Activated T-cell treated with anti-CD3 and anti-CD28 coated beads, Interleukin-2, amount 50 U/mL, for 1 hour (primary cell): ENCODE measurements around the gene CLEC17A.
"Not testable (repeated sequence)": the region's sequence is repeated elsewhere in the genome, so short reads cannot be mapped to it uniquely, and the experiment has no call there.

Experiments used
- DNase-seq: peaks from one replicate; pipeline ENCODE4 v3.0.0-alpha.2; 2020

The CLEC17A gene, protein sequence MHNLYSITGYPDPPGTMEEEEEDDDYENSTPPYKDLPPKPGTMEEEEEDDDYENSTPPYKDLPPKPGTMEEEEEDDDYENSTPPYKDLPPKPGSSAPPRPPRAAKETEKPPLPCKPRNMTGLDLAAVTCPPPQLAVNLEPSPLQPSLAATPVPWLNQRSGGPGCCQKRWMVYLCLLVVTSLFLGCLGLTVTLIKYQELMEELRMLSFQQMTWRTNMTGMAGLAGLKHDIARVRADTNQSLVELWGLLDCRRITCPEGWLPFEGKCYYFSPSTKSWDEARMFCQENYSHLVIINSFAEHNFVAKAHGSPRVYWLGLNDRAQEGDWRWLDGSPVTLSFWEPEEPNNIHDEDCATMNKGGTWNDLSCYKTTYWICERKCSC

GRCh38 chr19:14582894-14583340 lies at the start of gene CLEC17A:
TSS of gene CLEC17A (plus strand) at chr19:14583084. CDS start at chr19:14583161, 77 bp downstream.
- no peak for DNase-seq

- DNase-seq, result no peak
Measured at GRCh38 chr19:14533450-14533849, 49.4 kb upstream of the CLEC17A start.

DNA sequence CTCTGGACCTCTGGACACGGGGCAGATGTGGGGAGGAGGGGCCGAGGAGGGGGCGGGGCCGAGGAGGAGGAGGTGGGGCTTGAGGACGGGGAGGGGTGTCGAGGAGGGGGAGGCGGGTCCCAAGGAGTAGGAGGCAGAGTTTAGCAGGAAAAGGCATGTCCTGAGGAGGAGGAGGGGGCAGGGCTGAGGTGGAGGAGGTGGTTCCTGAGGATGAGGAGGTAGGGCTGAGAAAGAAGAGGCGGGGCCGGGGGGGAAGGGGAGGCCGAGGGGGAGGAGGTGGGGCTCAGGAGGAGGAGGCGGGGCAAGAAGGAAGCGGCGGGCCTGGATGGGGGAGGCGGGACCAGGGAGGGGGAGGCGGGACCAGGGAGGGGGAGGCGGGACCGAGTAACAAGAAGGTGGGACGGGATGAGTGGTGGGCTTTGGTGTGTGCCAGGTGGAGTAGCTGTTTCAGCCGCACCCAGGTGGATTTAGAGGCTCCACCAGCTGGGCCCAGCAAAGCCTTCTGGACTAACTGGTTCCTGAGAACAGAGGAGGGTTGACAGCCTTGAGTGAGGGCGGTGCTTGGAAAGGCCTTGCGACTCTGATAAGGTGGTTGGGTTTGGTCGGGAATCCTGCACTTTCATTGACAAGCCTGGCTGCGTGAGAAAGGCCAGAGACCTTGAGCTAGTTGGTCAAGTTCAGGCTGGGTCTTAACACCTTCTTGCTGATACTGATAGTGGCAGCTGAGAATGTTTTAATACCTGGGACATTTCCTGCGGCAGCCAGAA lies 45.8 kb upstream of the CLEC17A start:
- peak; percentile 45 for DNase-seq

- no peak for DNase-seq
Measured at GRCh38 chr19:14540741-14541525, 42.0 kb upstream of the CLEC17A start.

DNA sequence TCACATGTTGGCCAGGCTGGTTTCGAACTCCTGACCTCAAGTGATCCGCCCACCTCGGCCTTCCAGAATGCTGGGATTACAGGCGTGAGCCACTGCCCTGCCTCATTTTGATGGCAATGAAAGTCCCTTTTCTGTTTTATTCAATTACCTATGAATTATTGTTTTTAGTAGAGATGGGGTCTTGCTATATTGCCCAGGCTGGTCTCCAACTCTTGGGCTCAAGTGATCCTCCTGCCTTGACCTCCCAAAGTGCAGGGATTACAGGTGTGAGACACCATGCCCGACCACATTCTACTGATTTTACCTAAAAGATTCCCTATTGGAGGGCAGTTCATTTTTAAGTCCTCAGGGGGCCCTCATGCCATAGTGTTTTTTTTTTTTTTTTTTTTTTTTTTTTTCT lies 40.9 kb upstream of the CLEC17A start:
- not testable (repeated sequence) for DNase-seq

DNA sequence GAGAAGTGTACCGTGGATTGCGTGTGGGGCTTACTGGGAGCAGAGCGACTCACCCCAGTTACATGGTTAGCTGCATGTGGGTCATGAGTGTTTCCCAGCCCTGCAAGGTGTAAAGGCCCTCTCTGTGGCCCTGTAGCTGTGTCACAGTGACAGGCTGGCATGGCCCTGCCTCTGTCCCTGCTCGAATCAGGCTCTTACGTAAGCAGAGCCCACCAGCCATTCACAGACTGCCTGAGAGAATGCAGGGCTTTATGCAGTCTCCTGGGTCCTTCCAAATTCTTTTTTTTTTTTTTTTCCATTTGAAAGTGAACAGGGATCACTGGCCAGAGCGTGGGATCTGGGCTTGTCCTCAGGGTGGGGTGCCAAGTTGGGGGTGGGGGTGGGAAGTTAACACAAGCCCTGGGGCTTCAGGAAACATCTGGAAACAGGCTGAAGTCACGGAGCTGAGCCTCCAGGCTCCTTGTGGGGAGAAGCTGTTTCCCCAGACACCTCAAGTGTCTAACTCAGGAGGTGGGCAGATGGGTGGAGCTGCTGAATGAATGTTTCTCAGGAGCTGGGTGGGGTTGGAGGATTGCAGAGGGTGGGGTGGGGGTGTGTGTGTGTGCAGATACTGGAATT lies 40.1 kb upstream of the CLEC17A start:
- DNase-seq, result no peak

DNA sequence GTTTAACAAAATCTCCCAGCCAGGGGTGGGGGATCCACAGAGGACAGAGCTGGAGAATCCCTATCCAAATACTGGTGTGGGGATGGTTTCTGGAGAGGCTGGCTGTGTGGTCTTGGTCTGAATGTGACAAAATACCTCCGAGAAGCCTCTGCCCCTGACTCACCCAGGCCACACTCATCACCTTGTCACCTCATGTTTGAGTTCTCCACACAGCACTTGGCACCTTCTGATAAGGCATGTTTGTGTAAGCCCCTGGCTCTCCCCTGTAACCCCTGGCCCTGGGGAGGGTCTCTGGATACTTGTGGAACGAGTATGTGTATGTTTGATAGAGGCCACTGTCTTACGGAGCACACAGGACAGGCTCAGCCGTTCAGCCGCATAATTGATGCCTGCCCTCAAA lies 38.8 kb upstream of the CLEC17A start:
- DNase-seq, result no peak

DNA sequence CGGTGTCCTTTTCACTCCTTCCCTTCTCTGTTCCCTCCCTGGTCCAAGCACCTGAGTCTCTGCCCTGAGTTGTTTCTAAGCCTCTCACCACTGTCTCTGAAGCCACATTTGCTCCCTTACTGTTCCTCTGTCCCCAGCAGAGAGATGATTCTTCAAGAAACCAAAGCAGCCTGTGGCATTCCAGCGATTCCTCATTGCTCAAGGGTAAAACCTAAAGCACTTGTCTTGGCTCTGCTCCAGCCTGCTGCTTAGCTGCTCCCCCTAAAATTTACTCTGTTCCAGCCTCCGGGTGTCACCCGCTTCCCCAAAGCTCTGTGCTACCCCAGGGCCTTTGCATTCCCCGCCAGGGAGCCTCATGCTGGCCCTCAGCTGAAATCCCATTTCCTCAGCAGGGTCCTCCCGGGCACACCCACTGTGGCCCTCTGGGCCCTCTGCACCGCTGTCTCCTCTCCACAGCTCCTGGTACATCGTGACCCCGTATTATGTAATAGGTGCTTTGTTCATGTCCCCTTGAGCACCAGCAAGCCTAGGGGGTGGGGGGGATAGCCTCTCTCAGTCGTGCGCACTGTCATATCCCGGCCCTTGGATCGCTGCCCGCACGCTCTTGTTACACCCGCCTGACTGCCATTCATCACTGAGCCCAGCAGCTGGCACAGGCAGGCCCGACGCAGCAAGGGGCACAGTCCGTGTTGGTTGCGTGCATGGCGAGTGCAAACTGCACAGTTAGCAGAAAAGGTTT lies 37.7 kb upstream of the CLEC17A start:
- no peak for DNase-seq

DNA sequence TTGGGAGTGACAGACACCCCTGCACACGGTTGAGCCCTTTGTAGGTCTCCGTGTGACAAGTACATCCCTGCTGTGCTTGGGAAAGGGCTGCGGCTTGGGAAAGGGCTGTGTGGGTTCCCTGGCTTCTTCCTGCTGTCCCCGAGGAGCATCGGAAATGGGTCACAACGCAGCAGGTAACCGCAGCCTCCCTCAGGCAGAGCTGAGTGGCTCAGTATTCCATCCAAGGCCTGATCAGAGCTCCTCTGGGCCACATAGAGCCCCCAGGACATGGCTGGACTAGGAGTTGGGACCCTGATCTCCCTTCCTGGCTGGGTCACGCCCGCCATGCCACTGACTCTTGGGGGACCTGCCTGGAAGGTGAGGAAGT lies 37.2 kb upstream of the CLEC17A start:
- no peak for DNase-seq

GRCh38 chr19:14550201-14550754 lies 32.6 kb upstream of the CLEC17A start:
- DNase-seq, result no peak

GRCh38 chr19:14551134-14552005 lies 31.5 kb upstream of the CLEC17A start:
- peak; percentile 80 for DNase-seq

DNA sequence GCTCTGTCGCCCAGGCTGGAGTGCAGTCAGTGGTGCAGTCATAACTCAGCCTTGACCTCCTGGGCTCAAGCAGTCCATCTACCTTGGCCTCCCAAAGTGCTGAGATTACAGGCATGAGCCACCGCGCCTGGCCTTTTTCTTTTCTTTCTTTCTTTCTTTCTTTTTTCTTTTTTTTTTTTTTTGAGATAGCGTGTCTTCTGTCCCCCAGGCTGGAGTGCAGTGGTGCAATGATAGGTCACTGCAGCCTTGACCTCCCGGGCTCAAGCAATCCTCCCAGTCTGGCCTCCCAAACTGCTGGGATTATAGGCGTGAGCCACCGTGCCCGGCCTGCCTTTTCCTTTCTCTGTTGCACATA lies 30.9 kb upstream of the CLEC17A start:
- DNase-seq, result not testable (repeated sequence)

- no peak for DNase-seq
Measured at GRCh38 chr19:14553042-14553938, 29.6 kb upstream of the CLEC17A start.

GRCh38 chr19:14553939-14554243 lies 29.0 kb upstream of the CLEC17A start:
- DNase-seq, result no peak

DNA sequence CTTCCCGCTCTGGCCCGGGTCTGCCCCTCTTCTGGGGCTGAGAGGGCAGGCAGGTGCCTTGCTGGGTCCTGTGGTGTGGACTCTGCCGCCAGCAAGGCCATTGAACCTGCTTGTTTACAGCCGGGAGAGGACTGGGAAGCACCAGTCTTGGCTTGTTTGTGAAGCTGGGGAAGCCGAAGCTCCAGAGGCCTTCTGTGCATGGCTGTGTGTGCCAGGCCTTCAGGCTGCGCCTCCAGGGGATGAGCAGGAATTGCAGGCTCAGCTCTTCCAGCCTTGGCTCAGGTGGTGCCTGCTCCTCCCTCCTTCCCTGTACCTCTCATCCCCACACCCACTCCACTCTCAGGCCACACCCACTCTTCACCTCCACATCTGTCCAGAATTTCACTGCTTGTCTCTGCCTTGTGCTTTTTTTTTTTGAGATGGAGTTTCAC lies 28.5 kb upstream of the CLEC17A start:
- DNase-seq, result no peak

DNA sequence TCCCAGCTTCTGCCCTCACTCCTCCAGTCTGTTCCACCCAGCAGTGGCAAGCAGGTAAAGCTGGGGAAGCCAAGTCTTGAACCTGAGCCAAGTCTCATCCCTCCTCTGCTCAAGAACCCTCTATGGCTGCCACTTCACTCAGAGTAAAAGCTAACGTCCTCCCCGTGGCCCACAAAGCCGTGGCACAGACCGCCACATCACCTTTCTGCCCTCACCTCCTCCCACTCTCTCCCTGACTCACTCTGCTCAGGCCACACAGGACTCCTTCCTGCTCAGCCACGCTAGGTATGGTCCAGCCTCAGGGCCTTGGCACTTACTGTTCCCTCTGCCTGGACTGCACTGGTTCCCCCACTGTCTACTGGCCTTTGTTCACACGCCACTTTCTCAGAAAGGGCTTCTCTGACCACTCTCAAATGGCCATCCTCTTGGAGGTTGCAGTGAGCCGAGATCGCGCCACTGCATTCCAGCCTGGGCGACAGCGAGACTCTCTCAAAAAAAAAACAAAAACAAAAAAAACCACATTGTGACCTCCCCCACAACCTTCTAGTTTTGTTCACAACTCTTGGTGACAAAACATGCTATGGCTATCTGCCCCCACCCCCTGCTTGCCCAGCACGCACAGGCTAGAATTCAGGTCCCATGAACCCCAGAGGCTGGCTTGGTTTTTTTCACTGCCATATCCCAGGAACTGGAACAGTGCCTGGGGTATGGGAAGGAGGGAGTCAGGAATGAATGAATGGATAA lies 26.8 kb upstream of the CLEC17A start:
- no peak for DNase-seq

DNA sequence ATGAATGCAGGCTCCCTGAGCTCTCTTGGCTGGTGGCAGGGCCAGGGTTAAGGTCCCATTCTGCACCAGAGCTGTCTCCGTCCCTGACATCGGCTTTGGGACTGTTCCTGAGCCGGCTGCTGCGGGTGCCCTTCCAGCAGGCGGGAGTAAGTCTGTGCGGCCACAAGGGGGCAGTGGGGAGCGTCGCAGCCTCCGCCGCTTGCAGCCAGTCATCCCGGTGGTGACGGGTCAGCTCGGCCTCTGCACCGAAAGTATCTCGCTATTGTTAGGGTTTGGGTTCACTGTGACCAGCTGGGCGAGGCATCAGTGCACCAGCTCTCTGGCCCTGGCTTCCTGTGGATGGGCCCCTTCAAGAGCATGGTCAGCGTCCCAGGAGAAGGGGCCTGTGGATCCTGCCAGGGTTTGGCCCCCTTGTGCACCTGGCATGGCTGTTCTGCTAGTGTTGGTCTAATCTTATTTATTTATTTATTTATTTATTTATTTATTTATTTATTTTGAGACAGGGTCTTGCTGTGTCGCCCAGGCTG lies 26.2 kb upstream of the CLEC17A start:
- peak; percentile 76 for DNase-seq

GRCh38 chr19:14558370-14559066 lies 24.4 kb upstream of the CLEC17A start:
- no peak for DNase-seq
